T-helper 1 cell treated with Interleukin-12 subunit alpha and Interleukin-12 subunit beta and Interleukin-4 antibody, amounts not matched to agents 30 μg/mL and 1 μg/mL, for 36 hours (primary cell): ENCODE data around the gene SEPTIN11.

Experiments
- H3K27ac Mint-ChIP-seq: one replicate; pipeline ENCODE4 v1.8.0; 2021; ENCODE audit warnings: mild to moderate bottlenecking, mixed read lengths
- H3K27me3 Mint-ChIP-seq: one replicate; pipeline ENCODE4 v1.8.0; 2021; ENCODE audit warnings: low read depth, mixed read lengths
- H3K36me3 Mint-ChIP-seq: one replicate; pipeline ENCODE4 v1.8.0; 2021; ENCODE audit warnings: low read depth, mixed read lengths
- H3K4me1 Mint-ChIP-seq: one replicate; pipeline ENCODE4 v1.8.0; 2021; ENCODE audit warnings: low read depth, mixed read lengths
- H3K4me3 Mint-ChIP-seq: one replicate; pipeline ENCODE4 v1.8.0; 2021; ENCODE audit warnings: mild to moderate bottlenecking, moderate library complexity, mixed read lengths
- H3K9me3 Mint-ChIP-seq: one replicate; pipeline ENCODE4 v1.8.0; 2021; ENCODE audit warnings: mixed read lengths

Gene SEPTIN11

DNA sequence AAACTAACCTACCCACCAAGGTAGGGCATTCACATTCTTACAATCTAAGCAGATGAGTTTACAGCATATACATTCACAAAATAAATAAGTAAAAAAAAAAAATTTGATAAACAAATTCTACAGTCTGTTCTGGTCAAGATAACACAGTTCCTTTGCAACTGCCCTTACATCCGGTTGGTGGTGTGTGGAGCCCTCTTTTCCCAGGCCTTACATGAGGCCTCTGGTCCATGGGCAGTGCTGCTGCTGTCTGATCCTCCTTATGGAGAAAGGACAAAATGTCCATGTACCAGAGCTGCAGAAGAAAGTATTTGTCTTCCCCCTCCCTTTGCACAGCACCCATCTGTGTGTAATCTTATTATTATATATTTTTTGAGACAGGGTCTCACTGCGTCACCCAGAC is 2.2 kb upstream of the SEPTIN11 start:
- no peaks in the 10 kb centered on the region for H3K9me3 Mint-ChIP-seq
- peaks cover 79% of the 10 kb centered on the region for H3K27me3 Mint-ChIP-seq
- no peak overlapping the region for H3K27ac Mint-ChIP-seq
- H3K4me1 Mint-ChIP-seq: peaks cover 10% of the 10 kb centered on the region
- peaks cover 2% of the 10 kb centered on the region for H3K36me3 Mint-ChIP-seq
- no peak overlapping the region for H3K4me3 Mint-ChIP-seq

GRCh38 chr4:76948443-76949275 is 893 bp upstream of the SEPTIN11 start:
- peak overlapping the region; percentile 81 for H3K4me3 Mint-ChIP-seq
- H3K9me3 Mint-ChIP-seq: no peaks in the 10 kb centered on the region
- no peak overlapping the region for H3K27ac Mint-ChIP-seq
- peaks cover 80% of the 10 kb centered on the region for H3K27me3 Mint-ChIP-seq
- peaks cover 4% of the 10 kb centered on the region for H3K36me3 Mint-ChIP-seq
- H3K4me1 Mint-ChIP-seq: peaks cover 10% of the 10 kb centered on the region

- Mint-ChIP-seq H3K27me3 (peaks cover 83% of the 10 kb centered on the region), H3K4me3 (peak overlapping the region; percentile 82), H3K9me3 (no peaks in the 10 kb centered on the region), H3K36me3 (peaks cover 4% of the 10 kb centered on the region), H3K4me1 (peaks cover 10% of the 10 kb centered on the region), H3K27ac (peak overlapping the region; percentile 43)
Measured at GRCh38 chr4:76950052-76950955, 752 bp downstream of the SEPTIN11 start.

DNA sequence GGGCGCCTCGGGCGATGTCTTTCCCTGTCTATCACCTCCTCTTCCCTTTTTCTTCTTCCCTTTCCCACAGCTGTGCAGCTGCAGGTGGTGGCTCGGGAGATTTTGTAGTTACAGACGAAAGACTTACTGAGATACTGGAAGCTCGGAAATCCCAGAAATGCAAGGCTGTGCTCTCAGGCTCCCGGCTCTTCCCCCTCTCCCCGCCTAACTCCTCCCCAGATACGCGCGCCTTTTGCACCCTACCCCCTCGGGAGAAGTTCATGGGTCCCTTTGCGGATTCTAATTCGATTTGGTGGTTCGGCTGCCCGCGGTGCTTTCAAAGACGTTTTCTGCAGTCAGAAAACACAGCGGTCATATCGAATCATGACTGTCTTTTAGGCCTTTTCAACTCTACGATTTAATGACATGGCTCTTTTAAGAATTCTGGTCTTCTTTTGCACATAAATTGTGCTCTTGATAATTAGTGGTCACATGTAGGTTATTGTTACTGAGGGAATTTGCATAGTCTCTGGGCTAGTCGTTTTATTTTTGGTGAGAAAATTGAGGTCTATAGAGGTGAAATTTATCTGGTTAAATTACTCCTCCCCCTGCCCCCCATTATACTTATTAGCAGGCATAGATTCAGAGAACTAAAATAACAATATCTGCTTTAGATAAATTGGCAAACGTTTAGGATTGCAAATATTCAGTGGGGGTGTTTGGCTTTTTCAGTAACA is 1.6 kb downstream of the SEPTIN11 start:
- Mint-ChIP-seq H3K27ac (no peak overlapping the region), H3K9me3 (no peaks in the 10 kb centered on the region), H3K36me3 (peaks cover 4% of the 10 kb centered on the region), H3K27me3 (peaks cover 83% of the 10 kb centered on the region), H3K4me1 (peaks cover 10% of the 10 kb centered on the region), H3K4me3 (peak overlapping the region; percentile 82)

DNA sequence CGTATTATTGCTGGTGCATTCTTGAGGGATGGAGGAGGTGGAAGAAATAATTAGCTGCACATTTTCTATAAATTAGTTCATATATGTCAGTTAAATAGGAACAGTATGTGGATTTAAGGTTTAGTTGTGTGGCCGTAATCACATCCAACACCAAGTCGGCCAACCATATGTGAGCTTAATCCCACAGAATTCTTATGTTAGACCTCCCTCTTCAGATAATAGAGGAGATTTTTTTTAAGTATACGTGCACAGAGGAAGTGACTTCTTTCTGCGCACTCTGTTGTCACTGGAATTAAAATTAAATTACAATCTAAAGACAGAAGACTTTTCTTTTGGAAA is 2.1 kb downstream of the SEPTIN11 start:
- peaks cover 10% of the 10 kb centered on the region for H3K4me1 Mint-ChIP-seq
- peaks cover 4% of the 10 kb centered on the region for H3K36me3 Mint-ChIP-seq
- no peaks in the 10 kb centered on the region for H3K9me3 Mint-ChIP-seq
- peak overlapping the region; percentile 82 for H3K4me3 Mint-ChIP-seq
- no peak overlapping the region for H3K27ac Mint-ChIP-seq
- peaks cover 81% of the 10 kb centered on the region for H3K27me3 Mint-ChIP-seq

DNA sequence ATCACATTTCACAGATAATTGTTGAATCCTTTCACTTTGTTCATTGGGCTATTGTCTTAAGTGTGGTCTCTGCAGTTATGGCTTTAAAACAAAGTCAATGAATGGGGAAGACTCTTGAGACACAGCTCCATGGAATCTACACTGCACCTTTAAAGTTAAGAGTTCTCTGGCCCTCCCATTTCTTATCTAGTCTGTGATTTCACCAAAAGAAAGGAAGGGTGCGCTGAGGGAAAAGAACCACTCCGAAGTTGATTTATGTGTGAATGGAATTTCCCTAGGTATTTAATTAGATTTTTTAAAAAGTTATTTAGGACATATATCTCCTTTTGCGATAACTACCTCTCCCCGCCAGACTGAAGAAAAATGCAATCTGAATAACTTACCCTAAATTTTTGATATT is 2.5 kb downstream of the SEPTIN11 start:
- Mint-ChIP-seq H3K4me3 (no peak overlapping the region), H3K27ac (no peak overlapping the region), H3K4me1 (peaks cover 10% of the 10 kb centered on the region), H3K9me3 (no peaks in the 10 kb centered on the region), H3K36me3 (peaks cover 4% of the 10 kb centered on the region), H3K27me3 (peaks cover 81% of the 10 kb centered on the region)

DNA sequence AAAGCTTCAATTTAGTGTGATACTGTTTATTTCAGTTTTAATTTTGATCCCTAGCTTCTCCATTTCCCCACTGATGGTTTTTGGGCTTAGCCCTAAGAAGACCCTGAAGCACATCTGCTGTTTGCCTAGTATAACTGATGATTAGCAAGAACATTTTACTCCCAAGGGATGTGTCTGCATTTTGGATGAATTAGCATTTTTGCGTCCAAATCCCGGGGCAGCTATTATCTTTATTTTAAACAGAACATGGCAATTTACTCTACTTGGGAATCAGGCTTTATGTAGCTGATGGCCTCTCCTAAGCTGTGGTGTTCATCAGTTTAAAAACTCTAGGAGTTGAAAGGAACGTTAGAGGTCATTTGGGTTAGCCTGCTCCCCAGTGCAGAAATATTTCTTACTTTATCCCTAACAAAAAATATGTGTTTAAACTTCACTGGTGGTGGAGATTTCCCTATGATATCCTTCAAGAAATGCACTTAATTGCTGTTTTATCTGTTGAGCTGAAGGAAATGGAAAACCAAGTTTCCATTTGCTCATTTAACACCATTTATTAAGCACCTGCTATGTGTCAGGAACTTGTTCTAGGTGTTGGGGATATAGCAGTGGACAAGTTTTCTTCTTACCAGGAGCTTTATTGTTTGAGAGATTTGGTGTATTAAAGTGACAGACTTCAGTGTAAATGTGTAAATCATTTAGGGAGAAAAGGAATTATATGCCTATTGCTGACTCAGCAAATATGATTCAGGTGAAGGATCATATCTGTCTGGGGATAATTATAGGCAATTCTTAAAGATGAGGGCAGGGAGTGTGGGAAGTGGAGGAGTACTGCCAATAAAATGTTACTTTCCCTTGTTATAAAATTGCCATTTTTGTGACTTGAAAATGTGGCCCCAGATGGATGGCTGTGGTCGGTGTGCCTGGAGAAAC is 3.4 kb downstream of the SEPTIN11 start:
- Mint-ChIP-seq H3K27me3 (peaks cover 81% of the 10 kb centered on the region), H3K4me3 (no peak overlapping the region), H3K36me3 (peaks cover 4% of the 10 kb centered on the region), H3K4me1 (peaks cover 10% of the 10 kb centered on the region), H3K9me3 (no peaks in the 10 kb centered on the region), H3K27ac (no peak overlapping the region)

- peaks cover 71% of the 10 kb centered on the region for H3K27me3 Mint-ChIP-seq
- H3K36me3 Mint-ChIP-seq: peaks cover 4% of the 10 kb centered on the region
- peaks cover 6% of the 10 kb centered on the region for H3K4me1 Mint-ChIP-seq
- no peak overlapping the region for H3K4me3 Mint-ChIP-seq
- H3K9me3 Mint-ChIP-seq: no peaks in the 10 kb centered on the region
- no peak overlapping the region for H3K27ac Mint-ChIP-seq
Measured at GRCh38 chr4:76953956-76954355, 4.4 kb downstream of the SEPTIN11 start.

DNA sequence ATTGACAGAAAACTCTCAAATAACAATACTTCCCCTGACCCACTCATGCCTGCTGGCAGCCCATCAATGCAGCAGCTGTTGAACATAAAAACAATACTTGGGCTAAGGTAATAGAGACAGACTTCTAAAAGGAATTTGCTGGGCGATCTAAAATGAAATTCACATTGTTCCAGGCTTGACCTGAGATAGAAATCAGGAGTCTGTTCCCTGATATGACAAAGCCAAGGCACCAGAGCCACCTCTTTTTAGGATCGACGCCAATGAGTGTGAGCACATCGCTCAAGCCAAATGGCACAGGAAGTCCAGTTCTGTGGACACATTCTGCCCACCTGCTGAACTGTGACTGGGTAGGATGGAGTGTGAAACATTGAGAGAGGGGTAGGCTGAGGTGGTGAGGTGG is 4.9 kb downstream of the SEPTIN11 start:
- H3K4me3 Mint-ChIP-seq: no peak overlapping the region
- H3K9me3 Mint-ChIP-seq: no peaks in the 10 kb centered on the region
- H3K4me1 Mint-ChIP-seq: peaks cover 5% of the 10 kb centered on the region
- H3K27me3 Mint-ChIP-seq: peaks cover 72% of the 10 kb centered on the region
- no peak overlapping the region for H3K27ac Mint-ChIP-seq
- H3K36me3 Mint-ChIP-seq: peaks cover 5% of the 10 kb centered on the region

DNA sequence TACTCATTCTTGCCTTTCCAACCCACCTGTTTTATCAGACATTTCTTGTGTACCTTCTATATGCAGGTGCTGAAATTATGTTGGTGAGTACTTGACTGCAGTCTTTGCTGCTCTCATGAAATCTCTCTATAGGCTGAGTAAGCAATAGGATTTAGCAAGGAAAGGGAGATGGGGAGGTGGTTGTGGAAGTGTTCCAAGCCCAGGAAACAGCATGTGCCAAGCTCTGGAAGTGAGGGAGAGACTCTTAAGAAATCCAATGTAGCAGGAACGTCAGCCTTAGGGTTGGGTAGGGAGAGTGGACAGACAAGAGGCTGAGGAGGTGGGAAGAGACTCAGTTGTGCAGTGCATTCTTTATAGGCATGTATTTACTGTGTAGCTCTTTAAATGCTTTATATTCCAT is 5.6 kb downstream of the SEPTIN11 start:
- Mint-ChIP-seq H3K27me3 (peaks cover 72% of the 10 kb centered on the region), H3K27ac (no peak overlapping the region), H3K4me1 (peaks cover 10% of the 10 kb centered on the region), H3K4me3 (no peak overlapping the region), H3K9me3 (no peaks in the 10 kb centered on the region), H3K36me3 (peaks cover 5% of the 10 kb centered on the region)

- Mint-ChIP-seq H3K4me1 (peaks cover 12% of the 10 kb centered on the region), H3K27ac (no peak overlapping the region), H3K9me3 (no peaks in the 10 kb centered on the region), H3K27me3 (peaks cover 73% of the 10 kb centered on the region), H3K4me3 (no peak overlapping the region), H3K36me3 (peaks cover 5% of the 10 kb centered on the region)
Measured at GRCh38 chr4:76957004-76957738, 7.6 kb downstream of the SEPTIN11 start.

DNA sequence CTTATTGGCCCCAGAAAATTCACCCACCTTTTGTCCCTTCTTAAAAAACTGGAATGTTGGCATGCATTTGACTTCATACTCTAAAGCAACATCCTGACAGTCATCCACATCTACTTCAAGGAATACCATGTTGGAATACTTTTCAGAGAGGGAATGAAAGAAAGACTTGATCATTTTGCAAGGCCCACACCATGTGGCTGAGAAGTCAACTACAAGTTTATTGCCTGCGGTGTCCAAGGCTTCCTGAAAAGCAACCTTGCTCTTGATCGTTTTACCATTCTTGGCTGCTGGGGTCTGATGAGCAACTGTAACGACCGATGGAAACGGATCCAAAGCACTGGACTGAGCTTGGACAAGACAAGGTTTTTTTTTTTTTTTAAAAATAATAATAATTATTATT is 9.3 kb downstream of the SEPTIN11 start:
- Mint-ChIP-seq H3K4me1 (peaks cover 12% of the 10 kb centered on the region), H3K27me3 (peaks cover 66% of the 10 kb centered on the region)

DNA sequence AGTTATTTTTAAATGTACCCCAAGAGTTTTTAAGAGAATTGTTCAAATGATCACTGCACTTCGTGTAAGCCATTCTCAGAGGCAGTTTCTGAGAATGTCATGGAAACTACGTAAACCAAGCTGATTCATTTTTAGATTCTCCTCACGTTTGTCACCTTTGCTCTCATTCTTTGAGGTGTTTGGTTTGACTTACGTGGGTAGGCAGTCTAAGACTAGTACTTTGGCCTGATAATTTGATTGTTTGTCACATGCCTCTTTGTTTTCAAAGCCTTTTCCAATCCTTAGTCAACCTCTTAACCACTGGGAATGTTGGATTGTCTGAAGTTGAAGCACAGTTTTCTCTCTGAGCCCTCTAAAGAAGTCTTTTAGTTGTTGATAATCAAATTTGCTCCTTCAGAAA is 10.5 kb downstream of the SEPTIN11 start:
- Mint-ChIP-seq H3K36me3 (peaks cover 4% of the 10 kb centered on the region), H3K27me3 (peaks cover 57% of the 10 kb centered on the region), H3K27ac (no peak overlapping the region), H3K4me1 (peaks cover 12% of the 10 kb centered on the region), H3K9me3 (peaks cover 5% of the 10 kb centered on the region), H3K4me3 (no peak overlapping the region)

More for the DNA sequence above, 9.3 kb downstream of the SEPTIN11 start:
- peaks cover 1% of the 10 kb centered on the region for H3K36me3 Mint-ChIP-seq
- no peak overlapping the region for H3K27ac Mint-ChIP-seq
- H3K9me3 Mint-ChIP-seq: no peaks in the 10 kb centered on the region
- H3K4me3 Mint-ChIP-seq: no peak overlapping the region
